HG02623 (cell line): ENCODE results near the gene LYPD5.
A peak's percentile ranks its signal among the peaks of the same experiment; 100 is the strongest.
"Not testable (repeated sequence)": the region's sequence is repeated elsewhere in the genome, so short reads cannot be mapped to it uniquely, and the experiment has no call there.

ENCODE experiments used
- ATAC-seq: cut with Tn5 transposase; IDR thresholded peaks from one replicate; pipeline ENCODE4 v1.9.1; 2021; ENCODE audit warnings: moderate library complexity; ENCODE audit not compliant: unreplicated experiment

LYPD5 gene

DNA sequence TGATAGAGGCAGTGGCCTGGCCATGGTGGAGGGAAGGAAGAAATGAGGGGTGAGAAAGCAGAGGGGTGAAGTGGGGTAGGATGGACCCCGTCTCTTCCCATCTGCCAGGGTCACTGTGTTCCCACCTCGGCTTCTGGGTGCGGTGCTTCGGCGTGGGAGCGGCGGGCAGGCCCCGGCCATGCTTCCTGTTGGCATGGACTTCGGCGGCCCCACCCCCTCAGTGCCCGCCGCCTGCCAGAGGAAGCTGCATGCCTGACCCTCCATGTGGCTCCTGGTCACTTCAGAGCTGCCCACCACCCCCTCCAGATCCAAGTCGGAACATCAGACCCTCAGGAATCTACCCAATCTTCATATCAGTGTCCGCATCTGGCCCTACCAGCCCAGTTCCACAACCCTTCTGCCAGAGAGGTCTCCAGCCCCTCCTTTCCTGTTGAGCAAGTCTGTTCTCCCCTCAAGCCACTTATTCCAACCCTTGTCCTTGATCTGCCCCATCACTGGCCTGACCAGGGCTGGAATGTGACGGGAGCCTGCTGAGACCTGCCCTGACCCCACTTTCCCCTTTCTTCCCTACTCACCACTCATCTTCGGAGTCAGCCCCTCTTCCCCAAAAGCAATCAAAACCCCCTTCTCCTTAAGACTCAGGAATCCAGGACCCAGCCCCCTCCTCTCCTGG is 23.0 kb downstream of the LYPD5 start:
- no peak for ATAC-seq

DNA sequence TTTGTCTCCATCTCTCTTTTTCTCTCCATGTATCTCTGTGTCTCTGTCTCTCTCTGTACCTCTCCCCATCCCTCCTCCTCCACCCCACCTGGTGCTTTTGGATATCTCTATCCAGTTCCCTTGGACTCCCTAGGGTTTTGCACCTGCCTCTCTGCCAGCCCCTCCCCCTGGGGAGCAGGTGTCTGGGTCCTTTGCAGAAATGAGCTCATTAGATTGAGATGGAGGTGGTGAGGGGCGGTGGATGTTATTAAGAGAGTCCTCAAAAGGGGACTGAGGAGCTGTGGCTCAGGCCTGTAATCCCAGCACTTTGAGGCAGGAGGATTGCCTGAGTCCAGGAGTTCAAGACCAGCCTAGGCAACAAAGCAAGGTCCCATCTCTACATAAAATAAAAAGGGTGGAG is 23.6 kb downstream of the LYPD5 start:
- ATAC-seq = no peak

DNA sequence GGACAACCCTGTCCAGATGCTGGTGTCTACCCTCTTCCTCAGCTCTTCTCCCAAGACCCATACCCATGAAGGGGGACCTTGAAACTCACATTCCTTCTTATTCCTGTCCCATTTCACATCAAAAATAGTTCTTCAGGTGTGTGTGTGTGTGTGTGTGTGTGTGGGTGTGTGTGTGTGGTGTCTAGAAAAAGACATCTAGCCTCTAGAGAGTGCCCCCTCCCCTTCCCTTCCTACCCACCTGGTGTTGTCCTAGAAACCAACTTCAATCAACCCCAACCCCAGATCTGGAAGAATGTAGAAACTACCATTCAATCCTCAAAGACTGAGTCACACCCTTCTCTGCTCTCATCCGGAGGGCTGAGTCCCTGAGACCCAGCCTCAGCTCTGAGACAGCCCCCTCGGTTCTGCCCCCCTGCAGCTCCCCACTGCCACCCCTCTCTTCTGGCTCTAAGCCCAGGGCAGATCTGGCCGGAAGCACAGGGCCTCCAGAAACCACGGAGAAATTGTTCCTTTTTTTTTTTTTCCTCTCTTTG is 25.0 kb downstream of the LYPD5 start:
- ATAC-seq = no peak

DNA sequence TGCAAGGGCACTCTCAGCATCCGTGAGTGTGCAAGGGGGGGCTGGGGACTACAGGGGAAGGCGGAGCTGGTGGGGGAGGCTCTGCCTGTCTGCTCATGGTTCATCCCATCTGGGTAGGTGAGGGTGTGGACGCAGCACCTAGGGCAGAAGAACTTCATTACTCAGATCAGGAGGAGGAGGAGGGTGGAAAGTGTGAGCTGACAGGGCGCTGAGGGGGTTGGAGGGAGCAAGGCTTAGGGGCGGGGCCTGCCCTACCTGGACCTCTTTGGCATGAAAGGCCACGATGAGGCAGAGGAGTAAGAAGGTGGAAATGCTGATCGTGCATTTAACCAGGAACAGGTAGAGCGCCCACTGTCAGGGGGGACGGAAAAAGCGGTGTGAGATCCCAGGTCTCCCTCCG is 26.0 kb downstream of the LYPD5 start:
- no peak for ATAC-seq

DNA sequence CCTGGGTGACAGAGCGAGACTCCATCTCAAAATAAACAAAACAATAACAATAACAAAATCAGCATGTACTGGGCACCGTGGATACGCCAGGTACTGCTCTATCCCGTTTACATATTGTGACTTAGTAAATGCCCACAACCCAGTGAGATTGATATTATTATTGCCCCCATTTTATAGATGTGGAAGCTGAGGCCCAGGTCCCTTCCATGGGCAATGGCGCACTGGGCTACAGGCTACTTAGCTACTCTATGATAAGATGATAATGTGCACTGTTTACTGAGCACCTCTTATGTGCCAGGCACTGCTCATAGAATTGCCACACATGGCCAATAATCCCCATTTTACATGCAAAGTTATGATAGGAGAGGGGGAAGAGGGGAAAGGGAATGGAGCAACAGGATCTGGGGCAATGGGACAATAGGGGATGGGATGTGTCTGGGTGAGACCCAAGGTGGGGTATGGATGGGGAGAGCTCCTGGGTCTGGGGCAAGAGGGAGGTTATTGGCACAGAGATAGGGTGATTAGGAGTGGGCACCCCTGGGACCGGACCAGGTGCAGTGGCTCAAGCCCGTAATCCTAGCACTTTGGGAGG is 26.9 kb downstream of the LYPD5 start:
- no peak for ATAC-seq

DNA sequence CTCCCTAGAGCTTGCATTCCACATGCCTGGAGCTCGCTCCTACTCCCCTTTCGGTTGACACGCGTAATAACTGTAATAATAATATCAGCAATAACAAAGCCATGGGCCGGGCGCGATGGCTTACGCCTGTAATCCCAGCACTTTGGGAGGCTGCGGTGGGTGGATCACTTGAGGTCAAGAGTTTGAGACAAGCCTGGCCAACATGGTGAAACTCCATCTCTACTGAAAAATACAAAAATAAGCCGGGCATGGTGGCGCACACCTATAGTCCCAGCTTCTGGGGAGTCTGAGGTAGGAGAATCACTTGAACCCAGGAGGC is 27.3 kb downstream of the LYPD5 start:
- not testable (repeated sequence) for ATAC-seq

DNA sequence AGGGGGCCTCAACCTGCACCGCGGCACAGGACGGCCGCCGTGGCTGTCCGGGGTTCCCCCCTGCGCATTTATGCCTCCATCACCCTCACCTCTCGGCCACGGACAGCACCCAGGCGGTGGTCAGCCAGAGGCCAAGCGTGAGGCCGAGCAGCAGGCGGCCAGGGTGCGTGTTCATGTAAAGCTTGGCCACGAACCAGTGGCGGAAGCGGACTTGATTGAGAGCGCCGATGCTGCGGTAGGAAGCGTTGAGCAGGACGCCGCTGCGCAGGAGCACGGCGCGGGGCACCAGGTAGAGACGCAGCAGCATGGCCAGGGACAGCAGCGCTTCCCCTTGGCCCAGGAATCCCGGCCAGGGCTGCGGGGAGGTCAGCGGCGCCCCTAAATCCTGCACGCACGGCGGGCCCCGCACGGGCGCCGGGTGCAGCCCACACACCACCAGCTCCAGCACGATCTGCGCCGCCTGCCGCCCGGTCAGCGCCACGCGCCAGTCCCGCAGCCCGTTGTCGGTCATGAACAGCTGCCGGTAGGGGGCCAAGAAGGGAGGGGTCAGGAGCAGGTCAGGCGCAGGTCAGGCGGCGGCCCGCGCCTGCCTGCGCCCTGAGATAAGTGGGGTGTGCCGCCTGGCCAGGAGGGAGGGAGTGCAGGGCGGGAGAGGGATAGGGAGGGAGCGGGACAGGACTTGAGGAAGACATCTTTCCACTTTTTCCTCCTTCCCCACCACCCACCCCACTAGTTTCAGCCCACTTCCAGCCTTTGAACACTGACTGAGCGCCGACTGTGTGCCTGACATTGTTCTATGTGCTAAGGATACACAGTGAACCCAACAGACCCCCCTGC is 27.9 kb downstream of the LYPD5 start:
- ATAC-seq = no peak

DNA sequence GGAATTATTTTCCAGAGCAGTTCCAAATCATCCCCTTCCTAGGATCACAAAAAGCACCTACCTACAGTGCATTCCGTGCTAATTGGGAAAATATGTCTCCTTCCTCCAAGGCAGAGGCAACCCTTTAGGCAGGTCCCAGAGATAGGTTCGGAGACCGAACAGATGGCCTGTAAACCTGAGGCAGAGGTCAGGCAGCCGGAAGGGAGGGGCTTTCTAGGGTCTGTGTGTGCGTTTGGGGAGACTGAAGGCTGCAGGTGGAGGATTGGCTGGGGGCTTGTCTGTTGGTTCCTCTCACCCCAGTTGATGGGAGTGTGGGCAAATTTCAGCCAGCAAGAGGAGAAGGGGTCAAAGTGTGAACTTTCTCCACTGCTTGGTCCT is 28.5 kb downstream of the LYPD5 start:
- no peak for ATAC-seq

DNA sequence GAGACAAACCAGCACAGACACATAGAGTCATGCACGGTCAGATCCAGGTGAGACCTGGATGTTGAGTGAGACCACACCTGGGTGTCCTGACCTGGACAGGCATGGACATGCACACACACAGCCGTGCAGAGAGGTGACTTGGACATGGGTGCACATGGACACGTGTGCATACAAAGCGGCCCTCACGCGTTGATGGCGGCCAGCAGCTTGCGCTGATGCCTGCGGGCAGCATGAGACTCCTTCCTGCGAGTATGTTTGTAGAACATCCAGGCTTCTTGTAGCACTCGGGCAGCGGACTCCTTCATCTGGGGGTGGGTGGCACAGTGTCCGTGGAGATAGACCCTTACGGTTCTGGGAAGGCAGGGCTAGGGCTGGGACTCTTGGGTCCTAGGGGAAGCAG is 33.0 kb downstream of the LYPD5 start:
- ATAC-seq = no peak

DNA sequence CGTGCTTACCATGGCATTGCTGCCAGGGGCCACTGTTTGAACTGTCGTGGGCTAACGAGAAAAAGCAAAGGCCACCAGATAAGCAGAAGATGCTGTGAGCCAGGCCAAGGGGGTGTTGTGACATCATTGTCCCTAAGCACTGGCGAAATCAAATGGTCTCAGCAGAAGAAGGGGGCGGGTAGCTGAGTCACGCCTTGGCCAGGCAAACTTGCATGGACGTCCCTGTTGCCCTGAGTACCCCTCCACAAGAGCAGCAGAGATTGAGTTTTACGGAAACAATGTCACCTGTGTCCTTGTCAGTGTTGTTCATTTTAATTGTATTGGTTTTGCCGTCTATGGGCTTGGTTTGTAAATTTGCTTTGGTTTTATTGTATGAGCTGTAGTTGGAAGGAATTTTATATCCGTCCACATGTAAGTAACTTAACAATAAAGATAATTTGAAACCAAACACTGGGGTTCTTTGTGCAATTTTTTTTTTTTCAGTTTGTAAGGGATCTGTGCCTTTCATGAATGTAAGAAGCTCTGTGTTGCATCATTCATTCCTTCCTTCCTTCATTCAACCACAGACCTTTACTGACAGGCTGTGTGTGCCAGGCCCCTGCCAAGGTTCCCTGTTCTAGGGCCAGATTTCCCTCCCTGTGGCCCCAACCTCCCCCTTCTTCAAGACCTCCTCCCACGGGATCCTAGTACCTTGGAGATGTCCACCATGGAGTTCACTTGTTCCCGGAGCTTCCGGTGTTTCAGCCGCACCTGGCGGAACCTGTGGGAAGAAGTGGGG is 33.8 kb downstream of the LYPD5 start:
- no peak for ATAC-seq

DNA sequence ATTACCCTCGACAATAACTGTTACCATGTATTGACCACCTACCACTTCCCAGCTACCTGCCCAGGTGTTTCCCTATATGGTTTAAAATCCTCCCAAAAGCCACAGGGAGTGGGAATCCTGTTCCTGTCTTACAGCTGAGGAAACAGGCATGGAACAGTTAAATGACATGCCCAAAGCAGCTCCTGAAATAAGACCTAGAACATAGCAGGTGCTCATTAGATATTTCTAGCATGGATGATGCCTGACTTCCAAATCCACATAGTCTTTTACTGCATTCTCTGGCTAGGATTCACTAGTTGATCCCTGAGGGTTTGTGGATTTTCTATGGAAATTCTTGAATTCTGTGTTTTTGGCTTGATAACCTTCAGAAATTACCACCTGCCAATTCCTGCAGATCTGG is 34.4 kb downstream of the LYPD5 start:
- ATAC-seq = no peak

DNA sequence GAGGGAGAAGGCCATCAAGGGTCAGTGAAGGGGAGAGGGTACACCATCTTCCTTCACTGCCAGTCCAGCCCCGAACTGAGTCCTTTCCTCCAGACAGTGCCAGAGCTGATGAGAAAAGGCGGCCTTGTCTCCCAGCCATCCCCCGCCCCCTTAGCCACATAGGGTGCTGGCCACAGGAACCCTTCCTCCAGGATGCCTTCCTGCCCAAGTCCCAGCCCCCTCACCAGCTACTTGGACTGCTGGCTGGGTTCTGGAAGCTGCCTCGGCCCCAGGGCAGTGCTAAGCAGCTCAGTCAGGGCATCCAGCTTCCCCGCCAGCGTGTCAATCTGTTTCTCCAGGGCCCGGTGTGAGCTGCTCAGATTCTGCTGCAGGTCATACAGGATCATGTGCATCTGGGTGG is 34.9 kb downstream of the LYPD5 start:
- no peak for ATAC-seq

DNA sequence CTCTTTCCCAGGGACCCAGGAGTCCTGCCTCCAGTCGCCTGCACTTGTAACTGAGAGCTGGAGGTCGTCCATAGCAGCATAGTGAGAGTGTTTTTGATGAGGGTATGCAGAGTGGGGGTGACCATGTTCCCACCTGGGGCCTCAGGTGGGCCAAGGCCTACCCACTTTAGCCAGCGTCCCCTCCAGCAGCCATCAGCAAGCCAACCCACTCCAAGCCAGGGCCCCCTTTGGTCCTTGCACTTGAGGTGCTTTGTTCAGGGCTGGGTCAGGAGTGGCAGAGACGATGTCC is 35.5 kb downstream of the LYPD5 start:
- ATAC-seq = no peak

DNA sequence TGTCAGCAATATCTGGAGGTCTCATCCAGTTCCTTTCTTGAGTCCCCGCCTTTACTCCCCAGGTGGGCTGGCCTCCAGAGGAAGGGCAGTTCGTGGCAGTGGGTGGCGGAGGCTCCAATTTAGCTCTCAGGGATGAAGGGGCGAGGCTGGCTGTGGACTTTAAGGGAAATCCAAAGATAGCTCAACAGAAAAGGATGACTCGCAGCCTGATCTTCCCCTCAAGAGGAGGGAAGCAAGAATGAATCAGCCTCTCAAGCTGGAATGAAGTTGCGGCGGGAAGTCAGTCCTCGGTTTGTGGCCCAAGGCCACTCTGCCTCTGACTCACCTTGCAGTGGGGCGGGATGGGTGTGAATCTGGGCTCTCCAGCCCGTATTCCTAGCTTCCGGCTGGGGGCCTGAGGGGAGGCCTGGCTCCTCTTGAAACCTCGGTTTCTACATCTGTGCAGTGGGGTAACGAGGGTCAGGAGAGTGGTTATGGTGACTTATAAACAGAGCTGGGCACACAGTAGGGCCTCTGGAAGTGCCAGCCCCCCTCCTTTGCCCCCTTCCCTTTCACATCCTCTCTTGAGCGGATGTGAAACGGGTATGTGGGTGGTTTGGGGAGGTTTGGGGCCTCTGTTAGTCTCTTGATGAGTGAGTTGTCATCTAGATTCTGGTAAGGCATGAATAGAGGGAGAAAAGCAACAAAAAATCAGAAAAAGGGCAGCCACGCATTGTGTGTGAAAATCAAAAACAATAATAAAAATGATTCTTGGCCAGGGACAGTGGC is 37.0 kb downstream of the LYPD5 start:
- peak; percentile 53 for ATAC-seq

DNA sequence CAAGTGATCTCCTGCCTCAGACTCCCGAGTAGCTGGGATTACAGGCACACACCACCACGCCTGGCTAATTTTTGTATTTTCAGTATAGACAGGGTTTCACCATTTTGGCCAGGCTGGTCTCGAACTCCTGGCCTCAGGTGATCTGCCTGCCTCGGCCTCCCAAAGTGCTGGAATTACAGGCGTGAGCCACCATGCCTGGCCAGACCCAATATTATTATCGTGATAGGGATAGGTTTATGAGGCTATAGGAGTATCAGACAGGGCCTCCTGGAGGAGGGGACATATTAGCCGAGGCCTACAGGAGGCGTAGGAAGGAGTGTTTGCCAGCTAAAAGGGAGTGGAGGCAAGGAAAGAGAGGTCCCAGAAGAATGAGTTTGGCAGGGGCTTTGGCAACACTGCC is 37.6 kb downstream of the LYPD5 start:
- not testable (repeated sequence) for ATAC-seq

DNA sequence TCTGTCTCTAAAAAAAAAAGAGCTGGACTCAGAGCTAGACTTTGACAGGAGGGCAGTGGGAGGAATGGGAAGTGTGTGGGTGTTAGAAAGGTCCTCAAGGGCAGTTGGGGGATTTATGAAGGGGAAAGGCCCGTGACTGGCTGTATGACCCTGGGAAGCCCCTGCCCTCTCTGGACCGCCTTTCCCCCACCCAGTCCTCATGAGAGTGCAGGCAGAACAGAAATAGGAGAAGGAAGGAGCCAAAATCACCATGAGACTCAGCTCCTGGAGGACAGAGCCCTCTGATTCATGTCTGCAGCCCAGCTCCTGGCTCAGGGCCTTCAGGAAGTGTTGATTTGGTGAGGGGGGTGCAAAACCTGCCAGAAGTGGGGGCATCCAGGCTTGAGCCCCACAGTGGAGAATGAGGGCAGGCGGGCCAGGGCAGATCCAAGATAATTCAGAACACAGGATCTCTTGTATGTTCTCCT is 38.7 kb downstream of the LYPD5 start:
- ATAC-seq = peak; percentile 28

DNA sequence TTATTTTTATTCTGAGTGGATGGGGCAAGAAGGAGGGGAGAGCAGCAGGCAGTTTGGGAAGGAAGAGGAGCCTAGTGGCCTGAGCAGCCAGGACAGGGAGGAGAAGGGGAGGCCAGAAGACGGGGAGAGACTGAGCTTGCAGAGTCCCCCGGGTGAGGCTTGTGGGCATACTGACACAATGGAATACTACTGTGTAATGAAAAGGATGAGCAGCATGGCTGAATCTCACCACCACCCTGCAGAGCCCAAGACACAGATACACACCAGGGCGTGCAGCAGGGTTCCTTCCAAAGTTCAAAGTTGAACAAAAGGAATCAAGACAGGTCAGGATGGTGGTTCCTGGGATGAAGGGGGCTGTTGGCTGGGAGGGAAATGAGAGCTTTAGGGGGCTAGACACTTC is 39.4 kb downstream of the LYPD5 start:
- no peak for ATAC-seq

DNA sequence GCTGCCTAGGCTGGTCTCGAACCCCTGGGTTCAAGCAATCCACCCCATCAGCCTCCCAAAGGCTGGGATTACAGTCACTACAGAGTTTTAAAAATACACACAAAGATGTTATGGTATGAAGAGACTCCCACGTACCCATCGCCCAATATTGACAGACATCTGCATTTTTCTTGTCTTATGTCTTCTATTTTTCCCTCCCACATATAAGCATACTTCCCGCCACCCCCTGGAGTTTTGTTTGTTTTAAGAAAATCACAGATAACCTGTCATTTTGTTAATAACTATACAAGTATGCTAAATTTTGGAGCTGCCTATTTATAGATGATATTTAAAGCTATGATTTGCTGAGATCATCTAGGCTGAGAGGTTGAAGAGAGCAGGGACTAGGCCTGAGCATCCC is 41.3 kb downstream of the LYPD5 start:
- ATAC-seq = no peak

DNA sequence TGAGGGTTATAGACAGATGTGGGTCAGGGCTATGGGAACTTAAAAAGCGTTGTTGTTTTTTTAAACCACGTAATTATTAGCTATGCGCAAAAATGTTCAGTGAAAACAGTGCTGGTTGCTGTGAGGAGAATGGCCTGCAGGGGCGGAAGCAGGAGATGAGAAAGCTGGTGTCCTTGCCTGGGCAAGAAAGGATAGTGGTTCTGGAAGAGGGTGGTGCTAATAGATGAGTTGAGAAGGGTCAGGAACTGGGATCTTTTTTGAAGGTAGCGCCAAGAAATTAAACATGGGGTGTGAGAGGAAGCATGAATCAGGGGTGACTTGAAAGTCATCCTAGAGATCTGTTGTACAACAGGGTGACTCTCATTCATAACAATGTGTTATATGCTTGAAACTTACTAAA is 42.7 kb downstream of the LYPD5 start:
- no peak for ATAC-seq

DNA sequence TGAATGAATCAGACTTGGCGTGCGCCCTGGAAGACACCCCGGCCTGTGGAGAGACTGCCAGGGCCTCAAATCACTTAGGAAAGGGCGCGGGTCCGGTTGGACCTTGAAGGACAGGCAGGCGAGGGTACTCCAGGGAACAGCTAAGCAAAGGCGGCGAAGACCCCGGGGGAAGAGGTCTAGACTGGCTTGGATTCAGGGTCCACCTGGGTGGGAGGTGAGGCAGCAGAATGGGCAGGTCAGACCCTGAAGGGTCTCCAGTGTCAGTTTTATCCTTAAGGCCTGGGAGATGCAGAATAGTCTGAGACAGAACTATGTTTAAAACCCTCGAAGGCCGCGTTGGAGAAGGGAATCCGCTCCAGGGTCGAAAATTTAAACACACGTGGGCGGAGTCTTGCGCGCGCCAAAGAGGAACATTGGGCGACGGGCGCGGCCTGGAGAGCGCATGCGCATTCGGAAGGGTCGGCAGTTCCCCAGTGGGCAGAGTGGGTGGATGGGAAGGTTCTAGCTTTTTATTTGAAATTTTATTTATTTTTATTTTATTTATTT is 46.9 kb downstream of the LYPD5 start:
- ATAC-seq = no peak
